ENCODE data around the gene SLC16A7.

Gene SLC16A7

GRCh38 chr12:59820594-59821011 lies 224.8 kb downstream of the SLC16A7 start:
- H3K4me3 ChIP-seq (ENCODE audit: low read length), result no peak overlapping the region
- peak; percentile 96 for DNase-seq (ENCODE audit: low read depth)
- no peak for TF ChIP-seq CTCF (conservative IDR thresholded peaks at IDR 0.05; ENCODE audit: low read length)

- no peak for TF ChIP-seq CTCF (conservative IDR thresholded peaks at IDR 0.05; ENCODE audit: low read length)
- DNase-seq (ENCODE audit: low read depth), result no peak
- no peak overlapping the region for H3K4me3 ChIP-seq (ENCODE audit: low read length)
Measured at GRCh38 chr12:59823567-59823966, 227.7 kb downstream of the SLC16A7 start.

GRCh38 chr12:59827767-59828166 lies 231.9 kb downstream of the SLC16A7 start:
- DNase-seq (ENCODE audit: low read depth), result no peak
- H3K4me3 ChIP-seq (ENCODE audit: low read length), result no peak overlapping the region
- no peak for TF ChIP-seq CTCF (conservative IDR thresholded peaks at IDR 0.05; ENCODE audit: low read length)

- no peak overlapping the region for H3K4me3 ChIP-seq (ENCODE audit: low read length)
- TF ChIP-seq CTCF (conservative IDR thresholded peaks at IDR 0.05; ENCODE audit: low read length), result no peak
- no peak for DNase-seq (ENCODE audit: low read depth)
Measured at GRCh38 chr12:59828521-59828920, 232.7 kb downstream of the SLC16A7 start.

- H3K4me3 ChIP-seq (ENCODE audit: low read length), result no peak overlapping the region
- TF ChIP-seq CTCF (conservative IDR thresholded peaks at IDR 0.05; ENCODE audit: low read length), result no peak
- DNase-seq (ENCODE audit: low read depth), result no peak
Measured at GRCh38 chr12:59833408-59833807, 237.6 kb downstream of the SLC16A7 start.

- no peak overlapping the region for H3K4me3 ChIP-seq (ENCODE audit: low read length)
- peak; percentile 55 for TF ChIP-seq CTCF (conservative IDR thresholded peaks at IDR 0.05; ENCODE audit: low read length)
- DNase-seq (ENCODE audit: low read depth), result peak; percentile 37
Measured at GRCh38 chr12:59834659-59835474, 239.0 kb downstream of the SLC16A7 start.

Data from AG10803 (cell line).